KMS-11 (cell line): Measurements from ENCODE around the gene RPS17.

Source experiments
- H2AFZ ChIP-seq: fragments of 200-600 bp; sonication (generic); 2 replicates; pipeline ENCODE4 v1.6.1; 2016; ENCODE audit warnings: antibody characterized with exemption, mixed run types, low read depth
- H3K27ac ChIP-seq: fragments of 200-600 bp; sonication (generic); 2 replicates; pipeline ENCODE4 v1.6.1; 2016; ENCODE audit warnings: mild to moderate bottlenecking, mixed run types
- H3K27me3 ChIP-seq: fragments of 200-600 bp; sonication (generic); 2 replicates; pipeline ENCODE4 v1.6.1; 2017; ENCODE audit warnings: mild to moderate bottlenecking, low read depth, mixed run types, moderate library complexity; ENCODE audit not compliant: insufficient read depth
- H3K36me3 ChIP-seq: fragments of 200-600 bp; sonication (generic); 2 replicates; pipeline ENCODE4 v1.6.1; 2017; ENCODE audit warnings: mild to moderate bottlenecking, mixed run types; ENCODE audit not compliant: insufficient read depth
- H3K4me1 ChIP-seq: fragments of 200-600 bp; sonication (generic); 2 replicates; pipeline ENCODE4 v1.6.1; 2016; ENCODE audit warnings: mild to moderate bottlenecking, low read depth, mixed run types; ENCODE audit not compliant: poor library complexity, severe bottlenecking
- H3K4me2 ChIP-seq: fragments of 200-600 bp; sonication (generic); 2 replicates; pipeline ENCODE4 v1.7.0; 2016; ENCODE audit warnings: mild to moderate bottlenecking, mixed run types
- H3K4me3 ChIP-seq: fragments of 200-600 bp; sonication (generic); IDR thresholded peaks from 2 replicates; pipeline ENCODE4 v1.6.1; 2017; ENCODE audit warnings: low read depth, low read length, mixed read lengths; ENCODE audit not compliant: insufficient read depth
- H3K79me2 ChIP-seq: fragments of 200-600 bp; sonication (generic); 2 replicates; pipeline ENCODE4 v1.6.1; 2016; ENCODE audit warnings: low read depth, mixed run types; ENCODE audit not compliant: insufficient read depth
- H3K9ac ChIP-seq: fragments of 200-600 bp; sonication (generic); 2 replicates; pipeline ENCODE4 v1.6.1; 2016; ENCODE audit warnings: mild to moderate bottlenecking, mixed run types
- H4K20me1 ChIP-seq: fragments of 200-600 bp; sonication (generic); 2 replicates; pipeline ENCODE4 v1.6.1; 2016; ENCODE audit warnings: mild to moderate bottlenecking, mixed run types; ENCODE audit not compliant: insufficient read depth
- TF ChIP-seq, protein P1 (sequence below): fragments of 200-600 bp; sonication (generic); conservative IDR thresholded peaks from 2 replicates; pipeline ENCODE4 v1.6.1; 2017; ENCODE audit warnings: low read depth, mild to moderate bottlenecking, antibody characterized with exemption, low read length, moderate library complexity, mixed read lengths

The RPS17 gene

DNA sequence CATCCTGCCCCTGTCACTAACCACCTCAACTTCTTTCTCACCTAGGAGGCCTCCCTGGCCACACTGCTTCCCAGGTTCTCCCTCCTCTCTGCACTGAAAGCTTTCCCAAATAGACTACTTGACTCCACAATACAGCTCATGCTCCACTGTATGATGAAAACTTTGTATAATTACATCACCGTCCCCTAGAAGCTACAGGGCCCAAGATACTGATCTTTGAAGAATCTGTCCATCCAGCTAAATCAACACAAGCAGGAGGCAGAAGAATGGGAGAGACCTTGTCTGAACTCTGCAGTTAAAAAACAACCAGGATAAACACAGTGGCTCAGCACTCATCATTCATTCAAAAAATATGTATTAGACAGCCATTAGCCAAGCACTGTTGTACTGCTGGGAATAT is 26.4 kb upstream of the RPS17 start:
- H3K4me2 ChIP-seq, result no peak overlapping the region
- no peak overlapping the region for H2AFZ ChIP-seq
- no peaks in the 10 kb centered on the region for H3K27me3 ChIP-seq
- no peaks in the 10 kb centered on the region for H4K20me1 ChIP-seq
- H3K4me1 ChIP-seq, result no peaks in the 10 kb centered on the region
- H3K36me3 ChIP-seq, result no peaks in the 10 kb centered on the region
- H3K79me2 ChIP-seq, result no peaks in the 10 kb centered on the region
- H3K9ac ChIP-seq, result no peak overlapping the region
- H3K27ac ChIP-seq, result no peak overlapping the region
- H3K4me3 ChIP-seq, result no peak overlapping the region
- TF ChIP-seq, protein P1, sequence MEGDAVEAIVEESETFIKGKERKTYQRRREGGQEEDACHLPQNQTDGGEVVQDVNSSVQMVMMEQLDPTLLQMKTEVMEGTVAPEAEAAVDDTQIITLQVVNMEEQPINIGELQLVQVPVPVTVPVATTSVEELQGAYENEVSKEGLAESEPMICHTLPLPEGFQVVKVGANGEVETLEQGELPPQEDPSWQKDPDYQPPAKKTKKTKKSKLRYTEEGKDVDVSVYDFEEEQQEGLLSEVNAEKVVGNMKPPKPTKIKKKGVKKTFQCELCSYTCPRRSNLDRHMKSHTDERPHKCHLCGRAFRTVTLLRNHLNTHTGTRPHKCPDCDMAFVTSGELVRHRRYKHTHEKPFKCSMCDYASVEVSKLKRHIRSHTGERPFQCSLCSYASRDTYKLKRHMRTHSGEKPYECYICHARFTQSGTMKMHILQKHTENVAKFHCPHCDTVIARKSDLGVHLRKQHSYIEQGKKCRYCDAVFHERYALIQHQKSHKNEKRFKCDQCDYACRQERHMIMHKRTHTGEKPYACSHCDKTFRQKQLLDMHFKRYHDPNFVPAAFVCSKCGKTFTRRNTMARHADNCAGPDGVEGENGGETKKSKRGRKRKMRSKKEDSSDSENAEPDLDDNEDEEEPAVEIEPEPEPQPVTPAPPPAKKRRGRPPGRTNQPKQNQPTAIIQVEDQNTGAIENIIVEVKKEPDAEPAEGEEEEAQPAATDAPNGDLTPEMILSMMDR, result no peak

DNA sequence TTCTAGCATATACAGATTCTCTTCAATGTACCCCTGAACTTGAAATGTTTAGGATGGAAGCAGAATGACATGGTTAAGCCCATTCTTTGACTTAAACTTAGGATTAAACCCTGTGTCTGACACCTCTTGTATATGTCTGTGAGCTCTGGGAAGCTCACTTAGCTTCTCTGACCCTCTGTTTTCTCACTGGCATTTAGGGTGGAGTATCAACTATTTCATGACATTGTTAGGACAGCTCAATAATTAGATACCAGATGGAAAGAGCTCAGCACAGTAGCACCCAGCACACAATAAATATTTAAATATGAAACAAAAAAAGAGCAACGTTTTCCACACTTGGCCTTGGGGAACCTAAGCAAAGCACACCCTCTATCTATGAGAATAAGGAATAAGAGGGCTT is 18.2 kb upstream of the RPS17 start:
- TF ChIP-seq, protein P1, result no peak
- no peaks in the 10 kb centered on the region for H3K36me3 ChIP-seq
- no peak overlapping the region for H3K9ac ChIP-seq

DNA sequence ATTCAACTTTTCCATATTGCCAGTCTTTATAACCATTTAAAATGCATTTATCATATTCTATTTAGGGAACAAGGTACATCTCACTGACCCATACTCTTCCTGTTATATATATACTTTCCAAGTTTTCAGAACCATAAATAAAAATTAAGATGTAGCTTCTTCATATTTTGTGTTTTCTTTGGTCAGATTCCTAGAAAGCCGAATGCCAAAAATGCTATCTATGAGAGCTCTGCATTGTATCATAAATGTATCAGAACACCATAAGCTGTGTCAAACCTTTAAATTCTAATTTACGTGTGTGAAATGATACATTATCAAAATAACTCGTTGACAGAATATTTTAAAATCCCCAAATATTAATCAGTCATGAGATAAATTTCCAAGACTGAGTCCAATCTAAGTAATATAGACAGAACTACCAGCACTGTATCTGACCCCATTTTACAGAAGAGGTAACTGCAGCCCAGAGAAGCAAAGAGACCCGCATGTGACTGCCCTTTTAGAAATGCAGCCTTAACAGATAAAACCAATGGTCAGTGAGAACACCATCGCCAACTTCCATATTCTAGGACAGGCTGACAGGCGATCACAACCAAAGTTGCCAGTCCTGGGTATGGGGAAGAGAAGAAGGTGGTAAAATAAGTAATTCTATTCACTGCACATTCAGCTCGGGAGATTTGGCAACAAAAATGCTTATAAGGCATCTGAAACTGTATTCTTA is 16.2 kb upstream of the RPS17 start:
- no peak overlapping the region for H3K27ac ChIP-seq
- no peak overlapping the region for H3K4me3 ChIP-seq
- no peaks in the 10 kb centered on the region for H3K27me3 ChIP-seq
- no peaks in the 10 kb centered on the region for H4K20me1 ChIP-seq
- H3K9ac ChIP-seq, result no peak overlapping the region
- H3K36me3 ChIP-seq, result no peaks in the 10 kb centered on the region
- no peak overlapping the region for H3K4me2 ChIP-seq
- no peaks in the 10 kb centered on the region for H3K79me2 ChIP-seq
- TF ChIP-seq, protein P1, result no peak
- H2AFZ ChIP-seq, result no peak overlapping the region
- H3K4me1 ChIP-seq, result no peaks in the 10 kb centered on the region

More for the DNA sequence above, 18.2 kb upstream of the RPS17 start:
- H3K4me3 ChIP-seq, result no peak overlapping the region
- H3K27me3 ChIP-seq, result no peaks in the 10 kb centered on the region
- H3K4me1 ChIP-seq, result no peaks in the 10 kb centered on the region
- H3K27ac ChIP-seq, result no peak overlapping the region
- H4K20me1 ChIP-seq, result no peaks in the 10 kb centered on the region
- H2AFZ ChIP-seq, result no peak overlapping the region
- no peaks in the 10 kb centered on the region for H3K79me2 ChIP-seq
- no peak overlapping the region for H3K4me2 ChIP-seq

DNA sequence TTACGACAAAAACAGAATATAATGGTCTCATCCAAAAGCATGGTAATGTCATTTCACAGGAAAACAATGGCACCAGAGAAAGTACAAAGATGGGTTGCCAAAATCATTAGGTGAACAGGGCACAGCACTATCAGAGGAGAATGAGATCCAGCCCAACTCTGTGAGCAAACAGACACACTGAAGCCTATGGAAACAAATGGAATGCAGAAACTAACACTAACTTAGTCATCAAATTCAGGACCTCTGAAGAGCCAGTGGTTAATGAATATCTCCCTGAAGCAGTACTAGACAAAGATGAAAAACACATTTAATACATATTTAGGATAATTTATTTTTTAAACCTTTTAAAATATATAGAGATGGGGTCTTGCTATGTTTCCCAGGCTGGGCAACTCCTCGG is 14.6 kb upstream of the RPS17 start:
- H3K4me3 ChIP-seq, result no peak overlapping the region
- H3K4me1 ChIP-seq, result no peaks in the 10 kb centered on the region
- no peaks in the 10 kb centered on the region for H3K27me3 ChIP-seq
- TF ChIP-seq, protein P1, result no peak
- H3K9ac ChIP-seq, result no peak overlapping the region
- H3K4me2 ChIP-seq, result no peak overlapping the region
- H2AFZ ChIP-seq, result no peak overlapping the region
- no peak overlapping the region for H3K27ac ChIP-seq
- H3K36me3 ChIP-seq, result no peaks in the 10 kb centered on the region
- no peaks in the 10 kb centered on the region for H3K79me2 ChIP-seq
- H4K20me1 ChIP-seq, result no peaks in the 10 kb centered on the region
